ENCODE measurements around the gene GPRASP3. TPM values are rescaled to one million over a fixed set of nuclear protein-coding genes. Genes with fewer than 3 reads are reported as not detected.

The GPRASP3 gene
- total RNA-seq, 2 donors from 2014 or later, result 4.4 to 5.9 TPM

DNA sequence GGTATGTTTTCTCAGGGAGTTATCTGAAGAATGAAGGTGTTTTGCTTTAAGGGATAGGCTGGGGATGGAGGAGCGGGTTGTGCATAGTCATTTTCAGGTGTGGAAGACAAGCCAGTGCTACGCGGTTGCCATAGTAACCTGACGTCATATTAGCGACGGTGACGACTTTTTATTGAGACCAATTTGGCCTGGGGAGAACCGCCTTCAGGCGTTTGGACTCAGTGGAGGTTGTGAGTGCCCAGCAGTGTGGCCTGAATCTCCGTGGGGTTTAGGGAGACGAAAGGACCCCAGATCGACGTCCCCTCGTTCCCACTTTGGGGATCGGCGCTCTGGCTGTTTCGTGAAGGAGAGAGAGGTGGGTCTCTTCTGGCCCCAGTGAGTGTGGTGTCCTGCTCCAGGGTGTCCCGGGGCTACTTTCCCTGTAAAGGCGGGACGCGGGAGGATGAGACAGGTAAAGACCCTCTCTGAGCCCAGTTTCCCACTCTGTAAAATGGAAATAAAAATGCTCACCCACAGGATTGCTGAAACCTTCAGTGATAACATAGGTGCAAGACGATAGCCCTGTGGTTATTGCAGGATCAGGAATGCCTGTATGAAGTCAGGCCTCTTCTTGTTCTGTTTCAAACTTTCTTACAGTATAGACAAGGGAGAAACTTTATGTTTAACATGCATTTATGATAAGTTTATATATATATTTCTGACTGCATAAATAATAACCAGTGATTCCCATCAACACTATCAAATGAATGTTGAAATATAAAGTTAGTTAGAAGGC lies 48.6 kb downstream of the GPRASP3 start:
- intact Hi-C loops (cut with DNase I), result no loop called here
- WGBS, result under 1% methylated on average over 19 of the region's 22 CpGs
- no peaks in the 10 kb centered on the region for H3K36me3 ChIP-seq

More for the DNA sequence above, 48.6 kb downstream of the GPRASP3 start:
- Histone ChIP-seq H3K4me3 (peak overlapping the region; percentile 44 to 47), H3K27me3 (replicated peaks; ENCODE audit: insufficient read depth) (no peaks in the 10 kb centered on the region), H3K27ac (peak overlapping the region; percentile 53 to 56), H3K4me1 (replicated peaks) (no peaks in the 10 kb centered on the region), H3K9me3 (no peaks in the 10 kb centered on the region)
- DNase-seq (ENCODE audit: low spot score), result peak; percentile 73
- peak; percentile 82 for TF ChIP-seq POLR2AphosphoS5 (IDR thresholded peaks at IDR 0.05)
- TF ChIP-seq POLR2A (IDR thresholded peaks at IDR 0.05), result no peak

Small RNAs within 50 kb of the gene (small RNA-seq; reads per million reads assigned to genes)
- 0 reads per million in 2 donors for gene RNU6-589P

Other genes with a start within 250 kb of the GPRASP3 start
- under 1 TPM in 1 of 2 donors, not detected in 1; 0.40 TPM for gene TCP11X2, start 248.9 kb upstream of the GPRASP3 start, total RNA-seq
- 10 to 100 TPM in 1 of 2 donors, 1 to 10 TPM in 1; 4.8 to 15.7 TPM for gene TMSB15A, start 204.0 kb upstream of the GPRASP3 start, total RNA-seq
- gene ARMCX5, start 121.2 kb upstream of the GPRASP3 start, total RNA-seq, result 10 to 100 TPM; 18.6 to 32.7 TPM
- 10 to 100 TPM in 1 of 2 donors, 1 to 10 TPM in 1; 8.9 to 15.8 TPM for gene GPRASP1, start 69.3 kb upstream of the GPRASP3 start, total RNA-seq
- 10 to 100 TPM; 14.1 to 15.8 TPM for gene GPRASP2, start 8.3 kb upstream of the GPRASP3 start, total RNA-seq
- gene RAB40AL, start 216.5 kb downstream of the GPRASP3 start, total RNA-seq, result 1 to 10 TPM in 1 of 2 donors, under 1 TPM in 1; 0.59 to 4.7 TPM